Measurements from ENCODE around the gene KLHL26.

GRCh38 chr19:18701250-18701608 is 64.4 kb downstream of the KLHL26 start:
- TF ChIP-seq CTCF (IDR thresholded peaks at IDR 0.05) (no peak), POLR2A (IDR thresholded peaks at IDR 0.05) (no peak)

Measured in vagina (tissue), 2 donors.